IMR-90 (cell line): Measurements from ENCODE around the gene ADAMTS10.

ENCODE experiments used
- BHLHE40 ChIP-seq: fragments of 150-350 bp; IDR thresholded peaks from 2 replicates; pipeline ENCODE4 v1.6.1; 2016; ENCODE audit warnings: mild to moderate bottlenecking, low read depth, low read length
- CEBPB ChIP-seq: IDR thresholded peaks from 2 replicates; pipeline ENCODE4 v1.6.1; 2012; ENCODE audit warnings: low read depth, low read length, improper control_type of control experiment
- FOS ChIP-seq: fragments of 150-350 bp; IDR thresholded peaks from 2 replicates; pipeline ENCODE4 v1.6.1; 2016; ENCODE audit warnings: low read depth, low read length
- MAFK ChIP-seq: IDR thresholded peaks from 2 replicates; pipeline ENCODE4 v1.6.1; 2012; ENCODE audit warnings: low read depth, low read length, improper control_type of control experiment
- MAZ ChIP-seq: IDR thresholded peaks from 2 replicates; pipeline ENCODE4 v1.6.1; 2012; ENCODE audit warnings: low read depth, mild to moderate bottlenecking, low read length, improper control_type of control experiment, moderate library complexity, borderline replicate concordance
- MXI1 ChIP-seq: IDR thresholded peaks from 2 replicates; pipeline ENCODE4 v1.6.1; 2012; ENCODE audit warnings: low read depth, mild to moderate bottlenecking, low read length, moderate library complexity, borderline replicate concordance
- POLR2A ChIP-seq: IDR thresholded peaks from 2 replicates; pipeline ENCODE4 v1.6.1; 2012; ENCODE audit warnings: mild to moderate bottlenecking, low read depth, low read length
- RCOR1 ChIP-seq: IDR thresholded peaks from 2 replicates; pipeline ENCODE4 v1.6.1; 2012; ENCODE audit warnings: mild to moderate bottlenecking, low read length, improper control_type of control experiment; ENCODE audit not compliant: insufficient replicate concordance
- SMC3 ChIP-seq: fragments of 150-350 bp; IDR thresholded peaks from 2 replicates; pipeline ENCODE4 v1.6.1; 2016; ENCODE audit warnings: low read depth, mild to moderate bottlenecking, antibody characterized with exemption, low read length, moderate library complexity
- TF ChIP-seq, protein P1 (sequence below): conservative IDR thresholded peaks from 2 replicates; pipeline ENCODE4 v1.5.1; 2012; ENCODE audit warnings: mild to moderate bottlenecking, low read depth, low read length, improper control_type of control experiment
- TF ChIP-seq, protein P2 (sequence below): fragments of 150-350 bp; IDR thresholded peaks from 2 replicates; pipeline ENCODE4 v1.6.1; 2017; ENCODE audit warnings: mild to moderate bottlenecking, antibody characterized with exemption, low read length, low read depth

DNA sequence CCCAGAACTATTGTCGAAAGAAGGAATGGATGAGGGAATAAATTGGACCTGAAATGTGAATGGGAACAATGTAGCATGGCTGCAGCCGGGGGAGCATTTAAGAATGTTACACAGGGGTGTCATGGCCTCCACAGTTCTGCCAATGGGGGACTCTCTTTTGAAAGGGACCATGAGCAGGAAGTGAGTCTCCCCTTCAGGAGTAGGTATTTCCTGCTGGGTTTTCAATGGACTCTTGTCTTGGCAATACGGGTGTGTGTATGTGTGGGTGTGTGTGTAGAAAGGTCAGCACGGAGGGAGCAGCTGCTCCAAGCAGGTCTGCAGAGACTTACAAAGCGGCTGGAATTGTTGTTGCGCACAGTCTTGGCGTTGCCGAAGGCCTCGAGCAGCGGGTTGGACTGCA is 57.7 kb downstream of the ADAMTS10 start:
- TF ChIP-seq, protein P1, sequence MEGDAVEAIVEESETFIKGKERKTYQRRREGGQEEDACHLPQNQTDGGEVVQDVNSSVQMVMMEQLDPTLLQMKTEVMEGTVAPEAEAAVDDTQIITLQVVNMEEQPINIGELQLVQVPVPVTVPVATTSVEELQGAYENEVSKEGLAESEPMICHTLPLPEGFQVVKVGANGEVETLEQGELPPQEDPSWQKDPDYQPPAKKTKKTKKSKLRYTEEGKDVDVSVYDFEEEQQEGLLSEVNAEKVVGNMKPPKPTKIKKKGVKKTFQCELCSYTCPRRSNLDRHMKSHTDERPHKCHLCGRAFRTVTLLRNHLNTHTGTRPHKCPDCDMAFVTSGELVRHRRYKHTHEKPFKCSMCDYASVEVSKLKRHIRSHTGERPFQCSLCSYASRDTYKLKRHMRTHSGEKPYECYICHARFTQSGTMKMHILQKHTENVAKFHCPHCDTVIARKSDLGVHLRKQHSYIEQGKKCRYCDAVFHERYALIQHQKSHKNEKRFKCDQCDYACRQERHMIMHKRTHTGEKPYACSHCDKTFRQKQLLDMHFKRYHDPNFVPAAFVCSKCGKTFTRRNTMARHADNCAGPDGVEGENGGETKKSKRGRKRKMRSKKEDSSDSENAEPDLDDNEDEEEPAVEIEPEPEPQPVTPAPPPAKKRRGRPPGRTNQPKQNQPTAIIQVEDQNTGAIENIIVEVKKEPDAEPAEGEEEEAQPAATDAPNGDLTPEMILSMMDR, result no peak
- TF ChIP-seq BHLHE40, result no peak
- no peak for TF ChIP-seq CEBPB
- TF ChIP-seq POLR2A, result no peak
- TF ChIP-seq, protein P2, sequence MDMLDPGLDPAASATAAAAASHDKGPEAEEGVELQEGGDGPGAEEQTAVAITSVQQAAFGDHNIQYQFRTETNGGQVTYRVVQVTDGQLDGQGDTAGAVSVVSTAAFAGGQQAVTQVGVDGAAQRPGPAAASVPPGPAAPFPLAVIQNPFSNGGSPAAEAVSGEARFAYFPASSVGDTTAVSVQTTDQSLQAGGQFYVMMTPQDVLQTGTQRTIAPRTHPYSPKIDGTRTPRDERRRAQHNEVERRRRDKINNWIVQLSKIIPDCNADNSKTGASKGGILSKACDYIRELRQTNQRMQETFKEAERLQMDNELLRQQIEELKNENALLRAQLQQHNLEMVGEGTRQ, result no peak
- TF ChIP-seq SMC3, result no peak
- TF ChIP-seq MAFK, result no peak
- TF ChIP-seq RCOR1, result no peak
- no peak for TF ChIP-seq MXI1
- TF ChIP-seq MAZ, result no peak
- no peak for TF ChIP-seq FOS
